GM19351 (cell line): Measurements from ENCODE around the gene RNPEPL1.

Experiments
- ATAC-seq: cut with Tn5 transposase; IDR thresholded peaks from one replicate; pipeline ENCODE4 v1.9.1; 2021; ENCODE audit warnings: mild to moderate bottlenecking, moderate library complexity; ENCODE audit not compliant: unreplicated experiment

Gene RNPEPL1

GRCh38 chr2:240622531-240623235 is 54.4 kb downstream of the RNPEPL1 start:
- no peak for ATAC-seq

- no peak for ATAC-seq
Measured at GRCh38 chr2:240623531-240624010, 55.3 kb downstream of the RNPEPL1 start.

- ATAC-seq, result no peak
Measured at GRCh38 chr2:240624011-240624949, 56.0 kb downstream of the RNPEPL1 start.

- no peak for ATAC-seq
Measured at GRCh38 chr2:240624950-240625621, 56.8 kb downstream of the RNPEPL1 start, which contains the start of gene GPR35. TSS of gene GPR35 (plus strand) at chr2:240625480. CDS start at chr2:240629953, 4,473 bp downstream.

GRCh38 chr2:240626531-240627300 is 58.4 kb downstream of the RNPEPL1 start:
- ATAC-seq, result no peak

- no peak for ATAC-seq
Measured at GRCh38 chr2:240627736-240628506, 59.6 kb downstream of the RNPEPL1 start.

- ATAC-seq, result no peak
Measured at GRCh38 chr2:240628507-240628807, 60.2 kb downstream of the RNPEPL1 start.

GRCh38 chr2:240628808-240629618 is 60.7 kb downstream of the RNPEPL1 start:
- no peak for ATAC-seq

GRCh38 chr2:240629619-240629967 is 61.3 kb downstream of the RNPEPL1 start:
- ATAC-seq, result no peak

- no peak for ATAC-seq
Measured at GRCh38 chr2:240629968-240630770, 61.9 kb downstream of the RNPEPL1 start.
